ENCODE data around the gene ZNF575.
"Not testable (repeated sequence)": the region's sequence is repeated elsewhere in the genome, so short reads cannot be mapped to it uniquely, and the experiment has no call there.

The ZNF575 gene

GRCh38 chr19:43511324-43511723 is 21.7 kb upstream of the ZNF575 start:
- DNase-seq = no peak

- not testable (repeated sequence) for DNase-seq
These were observed 20.6 kb upstream of the ZNF575 start for GRCh38 chr19:43512399-43512798.

- no peak for DNase-seq
These were observed 14.9 kb upstream of the ZNF575 start for GRCh38 chr19:43518051-43518450.

DNA sequence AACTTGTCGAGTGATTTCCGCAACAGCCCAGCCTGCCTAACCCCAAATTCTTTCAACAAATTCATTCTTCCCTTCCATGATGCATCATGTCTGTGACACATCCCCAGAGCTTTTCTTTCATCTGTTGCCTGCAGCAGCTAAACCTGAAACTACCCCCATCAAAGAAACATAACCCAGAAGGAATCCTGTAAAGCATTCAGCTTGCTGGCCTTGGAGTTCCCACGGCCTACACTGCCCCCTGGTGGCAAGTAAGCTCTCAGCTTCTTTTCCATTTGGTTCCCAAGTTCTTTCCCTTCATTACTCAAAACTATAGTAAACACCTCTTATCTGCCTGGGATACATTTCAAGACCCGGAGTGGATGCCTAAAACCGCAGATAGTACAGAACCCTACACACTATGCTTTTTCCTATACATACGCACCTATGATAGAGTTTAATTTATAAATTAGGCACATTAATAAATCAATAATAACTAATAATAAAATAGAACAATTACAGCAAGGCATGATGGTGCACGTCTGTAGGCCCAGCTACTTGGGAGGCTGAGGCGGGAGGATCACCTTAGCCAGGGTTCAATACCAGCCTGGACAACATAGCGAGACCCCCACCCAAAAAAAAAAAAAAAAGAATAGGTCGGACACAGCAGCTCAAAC is 13.4 kb upstream of the ZNF575 start:
- DNase-seq = peak; percentile 70

GRCh38 chr19:43522929-43523328 is 10.1 kb upstream of the ZNF575 start:
- DNase-seq = no peak

DNA sequence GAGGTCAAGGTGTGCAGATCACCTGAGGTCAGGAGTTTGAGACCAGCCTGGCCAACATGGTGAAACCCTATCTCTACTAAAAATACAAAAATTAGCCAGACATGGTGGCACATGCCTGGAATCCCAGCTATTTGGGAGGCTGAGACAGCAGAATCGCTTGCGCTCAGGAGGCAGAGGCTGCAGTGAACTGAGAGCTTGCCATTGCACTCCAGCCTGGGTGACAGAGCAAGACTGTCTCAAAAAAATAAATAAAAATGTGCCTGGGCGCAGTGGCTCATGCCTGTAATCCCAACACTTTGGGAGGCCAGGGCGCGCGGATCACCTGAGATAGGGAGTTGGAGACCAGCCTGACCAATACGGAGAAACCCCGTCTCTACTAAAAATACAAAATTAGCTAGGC is 9.3 kb upstream of the ZNF575 start:
- DNase-seq = not testable (repeated sequence)

DNA sequence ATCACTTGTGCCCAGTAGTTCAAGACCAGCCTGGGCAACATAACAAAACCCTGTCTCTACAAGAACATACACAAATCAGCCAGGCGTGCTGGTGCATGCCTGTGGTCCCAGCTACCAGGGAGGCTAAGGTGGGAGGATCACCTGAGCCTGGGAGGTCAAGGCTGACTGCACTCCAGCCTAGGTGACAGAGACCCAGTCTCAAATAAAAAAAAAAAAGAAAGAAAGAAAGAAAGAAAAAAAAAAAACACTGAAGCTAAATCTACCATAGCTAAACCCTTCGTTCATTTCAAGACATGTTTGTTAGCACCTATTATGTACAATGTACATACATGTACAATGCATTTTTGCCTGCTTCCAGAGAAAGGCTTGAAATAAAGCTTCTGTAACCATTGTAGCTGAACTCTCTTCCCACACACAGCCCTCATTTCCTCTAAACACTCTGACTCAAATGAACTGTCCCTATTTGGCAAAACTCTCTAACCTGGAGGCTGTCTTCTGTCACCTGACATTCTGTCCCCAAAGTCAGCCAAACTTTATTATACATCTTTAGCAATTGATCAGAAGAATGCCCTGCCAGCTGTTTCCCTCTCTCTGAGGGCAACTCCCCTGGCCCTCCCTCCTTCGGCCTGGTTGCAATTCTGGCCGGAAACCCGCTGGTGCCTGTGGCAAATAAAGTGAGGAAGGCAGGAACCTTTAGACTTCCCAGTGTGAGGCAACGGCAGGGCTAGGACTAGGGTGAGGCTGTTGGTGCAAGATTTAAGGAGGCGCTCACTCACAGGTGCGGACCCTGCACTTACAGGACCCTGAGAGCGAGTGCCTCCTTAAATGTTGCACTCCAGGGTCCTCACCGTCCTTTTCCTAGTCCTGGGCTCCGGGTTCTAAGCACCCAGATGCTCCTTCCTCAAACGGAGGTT is 7.8 kb upstream of the ZNF575 start:
- DNase-seq = no peak

DNA sequence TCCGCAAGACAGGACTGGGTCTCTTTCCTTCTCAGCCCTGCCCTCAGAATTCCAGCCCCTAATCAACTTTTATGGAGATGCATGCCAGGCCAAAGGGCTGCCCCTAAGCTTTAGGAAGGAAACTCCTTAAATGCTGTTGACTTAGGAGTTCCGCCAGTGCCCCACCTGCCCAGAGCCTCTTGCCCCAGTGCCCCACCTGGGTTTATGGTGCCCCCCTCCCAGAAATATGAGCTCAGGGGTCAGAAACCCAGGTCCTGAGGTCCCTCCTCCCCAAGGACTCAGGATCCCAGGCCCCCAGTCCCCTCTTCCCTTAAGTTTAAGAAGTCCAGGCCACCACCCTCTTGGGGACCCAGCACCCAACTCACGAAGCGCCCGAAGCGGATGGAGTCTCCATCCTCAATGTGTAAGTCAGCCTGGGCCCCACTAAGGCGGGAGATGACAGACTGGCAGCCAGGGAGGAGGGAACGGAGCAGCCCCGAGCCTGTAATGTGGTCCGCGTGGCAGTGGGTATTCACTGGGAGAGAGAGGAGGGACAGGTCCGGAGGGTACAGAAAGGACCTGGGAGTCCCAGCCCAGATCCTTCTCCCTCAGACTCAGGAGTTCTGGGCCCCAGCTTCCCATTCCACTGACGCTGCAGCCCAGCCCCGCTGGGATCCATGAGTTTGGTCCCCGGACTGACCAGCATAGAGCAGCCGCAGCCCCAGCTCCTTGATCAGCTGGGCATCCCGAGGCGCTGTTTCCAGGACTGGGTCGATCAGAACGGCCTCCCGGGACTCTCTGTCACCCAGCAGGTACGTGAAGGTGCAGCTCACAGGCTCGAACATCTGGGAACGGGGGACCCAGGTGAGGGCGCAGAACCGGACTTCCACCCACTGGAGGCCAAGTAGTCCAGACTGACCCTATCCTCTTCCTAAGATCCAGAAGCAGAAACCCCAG is 6.9 kb upstream of the ZNF575 start:
- no peak for DNase-seq

- DNase-seq = peak; percentile 57
These were observed 5.8 kb upstream of the ZNF575 start, which contains the start of gene ETHE1 for GRCh38 chr19:43526884-43527859. TSS of gene ETHE1 (minus strand) at chr19:43527201. CDS start at chr19:43527177, 24 bp downstream.

DNA sequence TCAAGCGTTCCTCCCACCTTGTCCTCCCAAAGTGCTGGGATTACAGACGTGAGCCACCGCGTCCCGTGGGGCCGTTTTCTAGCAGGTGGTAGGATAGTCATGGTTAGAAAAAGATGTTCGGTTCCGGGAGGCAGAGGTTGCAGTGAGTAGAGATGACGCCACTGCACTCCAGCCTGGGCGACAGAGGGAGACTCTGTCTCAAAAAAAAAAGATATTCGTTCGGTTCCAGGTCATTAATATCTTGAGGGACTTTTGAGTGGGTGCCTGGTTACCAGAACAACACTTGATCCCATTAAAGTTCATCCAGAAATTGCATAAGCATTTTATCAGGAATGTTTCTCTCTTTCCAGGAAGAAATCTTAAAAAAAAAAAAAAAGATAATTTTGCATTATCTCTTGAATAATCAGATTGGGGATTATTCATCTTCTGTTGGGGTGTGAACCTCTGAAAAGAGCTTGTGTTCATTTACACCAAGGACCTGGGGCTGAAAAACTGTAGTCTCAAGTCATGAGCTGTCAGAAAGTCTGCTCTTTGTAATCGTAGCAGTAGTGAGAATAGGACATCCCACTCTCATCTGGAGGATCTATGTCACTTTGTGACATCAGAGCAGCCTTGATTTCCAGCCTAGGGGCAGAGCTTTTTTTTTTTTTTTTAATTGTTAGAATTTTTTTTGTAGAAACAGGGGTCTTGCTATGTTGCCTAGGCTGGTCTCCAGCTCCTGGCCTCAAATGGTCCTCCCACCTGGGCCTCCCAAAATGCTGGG is 4.9 kb upstream of the ZNF575 start:
- peak; percentile 8 for DNase-seq

- DNase-seq = peak; percentile 65
These were observed 422 bp upstream of the ZNF575 start for GRCh38 chr19:43532571-43532961.

- DNase-seq = peak; percentile 99
These were observed 737 bp downstream of the ZNF575 start for GRCh38 chr19:43533546-43534304.

DNA sequence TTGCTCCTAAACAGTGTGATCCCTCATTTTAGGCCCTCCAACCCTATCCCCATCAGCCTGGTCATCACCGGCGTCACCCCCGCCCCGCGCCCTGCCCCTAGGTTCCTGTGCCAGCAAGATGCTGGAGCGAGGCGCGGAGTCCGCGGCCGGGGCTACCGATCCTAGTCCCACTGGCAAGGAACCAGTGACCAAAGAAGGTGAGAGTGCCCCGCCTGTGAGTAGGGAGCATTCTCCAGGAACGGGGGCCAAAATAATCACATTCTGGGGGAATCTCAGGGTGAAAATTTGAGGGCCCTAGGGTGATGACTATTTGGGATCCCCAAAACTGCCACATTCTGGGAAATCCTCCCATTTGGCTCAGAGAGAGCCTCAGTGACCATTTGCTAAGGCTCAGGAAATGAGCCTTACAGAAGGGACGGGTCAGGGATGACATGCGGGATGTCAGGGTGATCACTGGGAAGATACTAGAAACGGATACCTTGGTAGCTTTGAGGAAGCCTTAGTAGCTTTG is 1.4 kb downstream of the ZNF575 start:
- no peak for DNase-seq

DNA sequence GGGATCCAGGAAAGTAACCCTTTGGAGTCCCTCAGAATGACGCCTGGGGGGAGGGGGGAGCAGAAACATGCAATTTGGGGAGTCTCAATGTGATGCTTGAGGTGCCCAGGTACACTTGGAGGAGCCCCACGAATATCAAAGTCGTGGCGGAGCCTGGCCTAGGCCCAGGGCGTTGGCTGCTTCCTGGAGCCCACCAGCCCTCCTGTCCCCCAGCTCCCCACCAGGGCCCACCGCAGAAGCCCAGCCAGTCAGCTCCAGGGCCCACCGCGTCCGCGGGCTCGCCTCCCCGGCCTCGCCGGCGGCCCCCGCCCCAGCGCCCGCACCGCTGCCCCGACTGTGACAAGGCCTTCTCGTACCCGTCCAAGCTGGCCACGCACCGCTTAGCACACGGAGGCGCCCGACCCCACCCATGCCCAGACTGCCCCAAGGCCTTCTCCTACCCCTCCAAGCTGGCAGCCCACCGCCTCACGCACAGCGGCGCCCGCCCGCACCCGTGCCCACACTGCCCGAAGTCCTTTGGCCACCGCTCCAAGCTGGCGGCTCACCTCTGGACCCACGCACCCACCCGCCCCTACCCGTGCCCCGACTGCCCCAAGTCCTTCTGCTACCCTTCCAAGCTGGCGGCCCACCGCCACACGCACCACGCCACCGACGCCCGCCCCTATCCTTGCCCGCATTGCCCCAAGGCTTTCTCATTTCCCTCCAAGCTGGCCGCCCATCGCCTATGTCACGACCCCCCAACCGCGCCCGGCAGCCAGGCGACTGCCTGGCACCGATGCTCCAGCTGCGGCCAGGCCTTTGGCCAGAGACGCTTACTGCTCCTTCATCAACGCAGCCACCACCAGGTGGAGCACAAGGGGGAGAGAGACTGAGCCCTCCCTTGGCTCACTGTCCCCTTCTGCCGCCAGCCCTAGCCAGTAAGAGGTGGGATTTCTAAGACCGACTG is 2.1 kb downstream of the ZNF575 start:
- DNase-seq = no peak

GRCh38 chr19:43538922-43539321 is 5.9 kb downstream of the ZNF575 start:
- no peak for DNase-seq

DNA sequence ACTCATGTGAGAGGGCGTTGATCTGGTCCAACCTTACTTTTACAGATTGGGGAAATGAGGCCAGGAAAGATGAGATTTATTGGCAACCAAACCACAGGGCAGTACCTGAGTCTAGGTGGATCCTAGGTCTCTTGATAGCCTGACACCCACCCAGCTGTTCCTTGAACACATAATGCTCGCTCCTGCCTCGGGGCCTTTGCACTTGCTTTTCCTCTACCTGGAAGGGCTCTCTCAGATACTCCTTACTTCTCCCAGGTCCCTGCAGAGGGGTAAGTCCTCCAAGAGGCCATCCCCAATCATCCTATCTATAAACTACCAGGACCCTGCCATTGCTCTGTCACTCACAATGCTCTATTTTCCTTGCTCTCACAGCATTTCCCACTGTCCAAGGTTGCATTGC is 7.4 kb downstream of the ZNF575 start:
- DNase-seq = no peak

DNA sequence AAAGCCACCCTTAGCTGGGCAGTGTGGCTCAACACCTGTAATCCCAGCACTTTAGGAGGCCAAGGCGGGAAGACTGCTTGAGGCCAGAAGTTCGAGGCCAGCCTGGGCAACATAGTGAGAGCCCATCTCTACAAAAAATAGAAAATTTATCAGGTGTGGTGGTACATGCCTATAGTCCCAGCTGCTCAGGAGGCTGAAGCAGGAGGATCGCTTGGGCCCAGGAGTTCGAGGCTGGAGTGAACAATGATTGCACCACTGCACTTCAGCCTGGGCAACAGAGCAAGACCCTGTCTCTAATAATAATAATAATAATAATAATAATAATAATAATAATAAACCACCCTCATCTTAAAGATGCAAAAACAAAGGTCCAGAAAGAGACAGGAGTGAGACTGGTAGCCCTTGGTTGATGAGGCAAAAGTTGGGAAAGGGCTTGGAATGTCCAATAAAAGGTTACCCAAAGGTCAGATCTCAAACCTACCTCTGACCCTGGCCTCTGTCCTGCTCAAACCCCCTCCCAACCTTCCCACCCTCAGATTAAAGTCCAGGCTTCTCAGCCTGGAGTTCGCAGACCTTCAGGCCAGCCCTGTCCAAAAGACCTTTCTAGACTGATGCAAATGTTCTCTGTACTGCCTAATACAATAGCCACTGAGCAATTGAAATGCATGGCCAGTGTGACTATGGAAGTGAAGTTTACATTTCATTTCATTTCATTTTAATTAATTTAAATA is 9.1 kb downstream of the ZNF575 start:
- DNase-seq = no peak

DNA sequence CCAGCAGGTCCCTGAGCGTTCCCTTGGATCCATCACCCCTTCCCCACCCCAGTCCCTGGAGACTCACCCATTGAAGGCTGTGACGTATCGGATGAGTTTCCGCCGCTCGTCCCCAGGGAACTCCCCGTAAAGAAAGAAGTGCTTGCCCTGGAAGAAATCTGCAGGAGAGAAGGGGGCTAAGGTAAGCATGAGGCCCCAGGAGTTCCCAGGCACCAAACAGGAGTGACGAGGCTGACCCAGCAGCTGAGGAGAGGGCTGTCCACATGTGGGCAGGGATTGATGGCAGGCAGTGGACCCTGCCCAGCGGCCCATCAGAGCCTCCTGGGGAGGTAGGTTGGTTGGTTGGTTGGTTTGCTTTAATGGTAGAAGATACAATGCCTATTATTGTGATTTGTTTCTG is 11.1 kb downstream of the ZNF575 start:
- DNase-seq = no peak
